Measurements from ENCODE around the gene RARB. TPM values are rescaled to one million over a fixed set of nuclear protein-coding genes. Genes with fewer than 3 reads are reported as not detected.

RARB gene
- total RNA-seq, 2 donors from 2014 or later = 21.5 to 21.9 TPM

DNA sequence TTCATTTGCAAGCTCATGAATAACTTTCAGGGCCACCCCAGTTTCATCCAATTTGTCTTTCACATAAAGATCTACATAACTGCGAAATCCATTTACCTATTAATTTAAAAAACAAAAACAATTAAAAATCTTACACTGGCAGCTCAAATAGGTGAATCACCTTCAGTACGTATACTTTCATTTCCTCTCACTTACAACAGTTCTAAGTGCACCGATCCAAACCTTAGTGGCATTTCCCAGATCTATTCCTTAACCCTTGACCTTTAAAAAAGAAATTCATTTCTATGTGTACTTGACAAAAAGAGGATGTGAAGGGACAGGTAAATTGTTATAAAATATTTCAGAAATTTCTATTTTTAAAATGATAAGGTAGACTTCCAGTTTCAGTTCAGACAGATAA is 205.9 kb downstream of the RARB start:
- H3K9me3 ChIP-seq (ENCODE audit: control insufficient read depth, low read length) = no peaks in the 10 kb centered on the region
- peaks cover 73% of the 10 kb centered on the region for H3K36me3 ChIP-seq (ENCODE audit: control insufficient read depth, insufficient read depth, low read length)
- H3K4me1 Mint-ChIP-seq = peaks cover 33% of the 10 kb centered on the region
- 92% methylated on average over 2 to 3 of the region's 3 CpGs for WGBS, 2 experiments (ENCODE audit: insufficient coverage in 1 of 2, insufficient read length in 1 of 2)
- H3K27me3 Mint-ChIP-seq (ENCODE audit: insufficient read depth) = no peaks in the 10 kb centered on the region
- H3K9ac ChIP-seq (ENCODE audit: extremely low read depth, low read length, poor library complexity, severe bottlenecking) = no peak overlapping the region
- H3K4me3 Mint-ChIP-seq = no peak overlapping the region
- H3K27ac ChIP-seq (ENCODE audit: low read depth, low read length) = no peak overlapping the region
- no peak overlapping the region for H3K4me3 ChIP-seq (ENCODE audit: low read length)
- TF ChIP-seq, protein P1, sequence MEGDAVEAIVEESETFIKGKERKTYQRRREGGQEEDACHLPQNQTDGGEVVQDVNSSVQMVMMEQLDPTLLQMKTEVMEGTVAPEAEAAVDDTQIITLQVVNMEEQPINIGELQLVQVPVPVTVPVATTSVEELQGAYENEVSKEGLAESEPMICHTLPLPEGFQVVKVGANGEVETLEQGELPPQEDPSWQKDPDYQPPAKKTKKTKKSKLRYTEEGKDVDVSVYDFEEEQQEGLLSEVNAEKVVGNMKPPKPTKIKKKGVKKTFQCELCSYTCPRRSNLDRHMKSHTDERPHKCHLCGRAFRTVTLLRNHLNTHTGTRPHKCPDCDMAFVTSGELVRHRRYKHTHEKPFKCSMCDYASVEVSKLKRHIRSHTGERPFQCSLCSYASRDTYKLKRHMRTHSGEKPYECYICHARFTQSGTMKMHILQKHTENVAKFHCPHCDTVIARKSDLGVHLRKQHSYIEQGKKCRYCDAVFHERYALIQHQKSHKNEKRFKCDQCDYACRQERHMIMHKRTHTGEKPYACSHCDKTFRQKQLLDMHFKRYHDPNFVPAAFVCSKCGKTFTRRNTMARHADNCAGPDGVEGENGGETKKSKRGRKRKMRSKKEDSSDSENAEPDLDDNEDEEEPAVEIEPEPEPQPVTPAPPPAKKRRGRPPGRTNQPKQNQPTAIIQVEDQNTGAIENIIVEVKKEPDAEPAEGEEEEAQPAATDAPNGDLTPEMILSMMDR (conservative IDR thresholded peaks at IDR 0.05) = no peak
- no peak for DNase-seq
- H3K27me3 ChIP-seq (ENCODE audit: control insufficient read depth, insufficient read depth, low read length, poor library complexity, severe bottlenecking) = no peaks in the 10 kb centered on the region
- H3K27ac Mint-ChIP-seq = peak overlapping the region; percentile 66
- peaks cover 3% of the 10 kb centered on the region for H3K4me1 ChIP-seq (ENCODE audit: control insufficient read depth, insufficient read depth, low read length)
- H3K9me3 Mint-ChIP-seq = no peaks in the 10 kb centered on the region
- H3K36me3 Mint-ChIP-seq (ENCODE audit: low read depth) = peaks cover 42% of the 10 kb centered on the region

DNA sequence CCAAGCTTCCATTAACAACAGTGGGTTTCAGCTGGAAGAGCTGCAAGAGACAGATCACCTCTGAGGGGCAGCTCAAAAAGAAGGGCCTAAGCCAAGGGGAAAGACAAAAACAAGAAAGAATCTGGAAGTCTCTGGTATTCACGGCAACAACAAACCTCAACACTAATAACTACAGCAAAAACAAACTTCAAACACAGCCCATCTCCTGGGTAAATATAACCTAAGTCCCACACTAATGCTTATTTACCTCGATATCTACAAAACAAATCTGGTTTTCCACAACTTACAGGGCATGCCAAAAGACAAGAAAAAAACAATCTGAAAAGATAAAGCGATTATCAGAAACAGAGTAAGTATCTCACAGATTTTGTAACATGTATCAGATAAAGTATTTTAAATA is 207.0 kb downstream of the RARB start:
- TF ChIP-seq, protein P1 (conservative IDR thresholded peaks at IDR 0.05) = no peak
- Mint-ChIP-seq H3K9me3 (no peaks in the 10 kb centered on the region), H3K4me3 (peak overlapping the region; percentile 9), H3K36me3 (ENCODE audit: low read depth) (peaks cover 41% of the 10 kb centered on the region), H3K27me3 (ENCODE audit: insufficient read depth) (no peaks in the 10 kb centered on the region), H3K27ac (peak overlapping the region; percentile 89), H3K4me1 (peaks cover 33% of the 10 kb centered on the region)
- H3K9ac ChIP-seq (ENCODE audit: extremely low read depth, low read length, poor library complexity, severe bottlenecking) = peak overlapping the region; percentile 4
- H3K27ac ChIP-seq (ENCODE audit: low read depth, low read length) = no peak overlapping the region
- peaks cover 3% of the 10 kb centered on the region for H3K4me1 ChIP-seq (ENCODE audit: control insufficient read depth, insufficient read depth, low read length)
- 81% methylated on average over 3 of the region's 3 CpGs; no CpG with 5 or more reads in 1 of the 2 experiments for WGBS, 2 experiments (ENCODE audit: insufficient coverage in 1 of 2, insufficient read length in 1 of 2)
- no peaks in the 10 kb centered on the region for H3K9me3 ChIP-seq (ENCODE audit: control insufficient read depth, low read length)
- no peak for DNase-seq
- no peak overlapping the region for H3K4me3 ChIP-seq (ENCODE audit: low read length)
- H3K36me3 ChIP-seq (ENCODE audit: control insufficient read depth, insufficient read depth, low read length) = peaks cover 68% of the 10 kb centered on the region
- no peaks in the 10 kb centered on the region for H3K27me3 ChIP-seq (ENCODE audit: control insufficient read depth, insufficient read depth, low read length, poor library complexity, severe bottlenecking)

Other genes with a start within 250 kb of the RARB start
- 100 to 1,000 TPM; 182 to 209 TPM for gene TOP2B, start 236.6 kb downstream of the RARB start, total RNA-seq